Measurements from ENCODE around the gene PGC.

The PGC gene

DNA sequence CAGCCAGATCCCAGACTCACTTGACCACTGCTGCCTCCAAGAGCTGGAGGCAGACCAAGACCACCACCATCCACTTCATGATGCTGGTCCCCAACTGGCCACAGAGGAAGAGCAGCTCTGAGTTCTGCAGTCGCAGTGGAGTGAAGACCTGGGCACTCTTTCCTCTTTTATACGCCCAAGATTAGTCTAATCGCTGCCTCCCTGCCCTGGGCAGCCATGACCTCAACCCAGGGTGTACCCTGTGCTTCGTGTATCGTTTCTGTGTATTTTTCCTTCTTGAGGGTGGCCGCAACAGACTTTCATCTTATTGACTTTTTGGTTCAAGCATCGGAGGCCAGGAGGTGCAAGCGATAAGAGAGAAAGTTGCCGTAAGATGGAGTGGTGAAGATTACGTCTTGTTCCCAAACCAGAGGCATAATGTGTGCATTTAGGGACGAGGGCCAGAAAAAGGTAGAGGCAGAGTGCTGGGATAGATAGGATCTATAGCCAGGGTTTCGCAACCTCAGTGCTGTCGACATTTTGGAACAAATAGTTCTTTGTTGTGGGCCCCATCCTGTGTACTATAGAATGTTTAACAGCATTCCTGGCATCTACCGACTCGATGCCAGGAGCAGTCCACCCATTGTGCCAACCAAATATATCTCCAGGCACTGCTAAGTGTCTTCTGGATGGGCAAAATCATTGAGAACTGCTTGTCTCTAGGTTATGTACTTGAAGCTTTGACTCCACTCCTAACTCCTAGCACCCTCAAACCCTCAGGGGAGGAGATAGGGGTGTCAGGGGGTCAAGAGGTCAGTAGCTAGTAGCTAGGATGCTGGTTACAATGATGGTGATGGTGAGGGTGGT lies at the start of gene PGC:
PGC (minus strand) TSS at position 142 of the 846 bp plus-strand sequence; CDS start at position 79, 63 bp downstream.
- no peak for DNase-seq (ENCODE audit: low spot score)

DNA sequence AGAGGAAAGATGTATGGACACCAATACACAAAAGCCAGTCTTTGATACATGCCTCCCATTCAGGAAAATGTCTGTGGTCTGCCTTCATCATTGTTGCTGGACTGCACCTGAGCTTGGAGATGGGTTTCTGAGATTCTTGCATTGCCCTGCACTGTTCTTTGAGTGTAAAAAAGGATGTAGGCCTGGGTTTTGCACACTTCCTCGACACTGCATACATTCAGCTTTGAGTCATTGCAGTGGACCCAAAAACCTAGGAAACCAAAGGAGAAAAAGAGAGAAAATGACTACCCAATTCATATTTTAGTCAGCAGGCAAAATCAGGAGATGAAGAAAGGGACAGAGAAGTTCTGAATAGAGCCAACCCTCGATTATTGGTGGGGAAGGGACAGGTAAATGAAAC lies 49.3 kb upstream of the PGC start:
- DNase-seq (ENCODE audit: low spot score): no peak

DNA sequence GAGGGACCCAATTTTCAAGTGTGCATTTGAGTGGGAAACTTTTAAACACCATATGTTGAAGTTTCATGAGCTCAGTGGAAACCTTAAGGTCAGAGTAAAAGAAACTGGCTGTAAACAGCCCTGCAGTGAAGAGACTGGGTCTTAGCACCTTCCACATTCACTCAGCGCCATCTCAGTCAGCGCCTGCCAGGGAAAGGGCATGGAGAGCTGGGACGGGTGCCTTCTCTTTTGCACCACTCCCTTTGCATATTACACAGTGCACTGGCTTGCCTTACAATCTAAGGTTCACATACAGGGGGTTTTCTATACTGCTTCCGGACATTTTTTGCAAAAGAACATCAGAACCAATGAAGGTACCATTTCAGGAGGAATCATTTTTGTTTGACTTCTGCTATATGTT lies 44.8 kb upstream of the PGC start:
- no peak for DNase-seq (ENCODE audit: low spot score)

DNA sequence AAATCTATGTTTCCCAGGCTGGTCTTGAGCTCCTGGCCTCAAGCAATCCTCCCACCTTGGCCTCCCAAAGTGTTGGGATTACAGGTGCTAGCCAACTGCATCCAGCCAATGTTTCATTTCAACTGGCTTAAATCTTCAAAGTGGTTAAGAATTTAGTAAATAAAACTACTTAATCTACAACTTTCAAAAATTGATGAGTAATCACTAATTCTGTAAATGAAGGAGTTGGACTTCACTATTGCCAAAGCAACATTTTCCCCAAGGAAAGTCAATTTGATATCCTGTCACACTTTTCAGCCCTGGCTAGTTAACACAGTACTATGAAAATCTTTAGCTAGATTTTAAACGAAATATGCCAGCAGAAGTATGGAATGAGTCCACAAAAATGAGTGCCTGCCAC lies 44.1 kb upstream of the PGC start:
- DNase-seq (ENCODE audit: low spot score): no peak

DNA sequence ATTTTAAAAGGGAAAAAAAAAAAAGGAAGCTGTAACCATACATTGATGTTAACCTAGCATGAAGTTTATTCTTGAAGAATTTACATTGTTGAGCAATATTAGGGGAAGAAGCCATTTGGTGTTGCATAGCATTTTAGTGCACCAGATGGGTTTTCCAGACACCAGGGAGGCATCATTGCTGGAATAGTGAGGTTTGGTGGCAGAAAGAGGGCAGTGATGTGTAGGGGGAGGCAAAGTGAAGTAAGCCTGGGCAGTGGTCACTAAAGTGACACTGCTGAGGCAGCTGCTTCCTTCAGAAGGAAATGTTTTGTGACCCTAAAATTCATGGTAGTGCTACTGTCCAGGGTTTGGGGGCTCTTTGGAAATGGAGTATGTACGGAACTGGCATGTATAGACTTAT lies 42.8 kb upstream of the PGC start:
- DNase-seq (ENCODE audit: low spot score): no peak

DNA sequence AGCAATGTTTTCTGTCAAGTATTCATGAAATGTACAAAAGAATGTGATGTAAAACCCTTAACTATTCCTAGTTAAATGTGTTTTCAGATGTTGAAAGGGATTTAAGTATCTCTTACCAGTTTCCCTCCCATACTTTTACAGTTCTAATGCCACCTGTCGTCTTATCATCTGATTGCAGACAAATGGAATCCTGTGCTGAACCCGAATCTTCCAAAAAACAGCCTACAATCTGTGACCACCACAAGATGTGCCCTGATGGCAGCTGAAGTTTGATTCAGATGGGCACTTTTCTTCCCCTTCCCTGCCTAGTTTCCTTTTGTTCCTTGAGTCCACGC lies 42.2 kb upstream of the PGC start:
- DNase-seq (ENCODE audit: low spot score): no peak

DNA sequence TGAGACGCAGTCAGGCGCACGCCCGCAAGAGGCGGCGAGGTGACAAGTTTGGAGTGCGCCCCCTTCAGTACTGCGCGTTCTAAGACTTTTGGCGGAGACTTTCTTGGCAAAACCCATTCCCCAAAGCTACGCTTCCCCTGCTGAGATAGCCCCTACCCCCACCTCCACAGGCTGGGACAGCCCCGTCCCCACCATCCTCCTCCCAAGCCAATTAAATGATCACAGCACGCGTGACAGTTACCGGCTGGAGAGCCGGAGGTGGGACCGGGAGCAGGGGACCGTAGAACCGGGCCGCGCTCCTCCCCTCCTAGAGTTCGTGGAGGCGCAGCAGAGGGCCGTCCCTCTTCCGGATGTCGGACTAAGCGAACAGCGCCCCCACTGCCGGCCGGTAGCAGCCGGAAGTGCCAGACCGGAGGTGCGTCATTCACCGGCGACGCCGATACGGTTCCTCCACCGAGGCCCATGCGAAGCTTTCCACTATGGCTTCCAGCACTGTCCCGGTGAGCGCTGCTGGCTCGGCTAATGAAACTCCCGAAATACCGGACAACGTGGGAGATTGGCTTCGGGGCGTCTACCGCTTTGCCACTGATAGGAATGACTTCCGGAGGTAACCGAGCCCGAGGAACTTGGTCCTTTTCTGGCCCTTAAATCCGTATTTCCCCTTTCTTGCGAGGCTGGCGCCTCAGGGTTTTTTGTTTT lies 40.2 kb upstream of the PGC start, which contains the start of gene TOMM6:
TOMM6 (plus strand) TSS at position 476 of the 699 bp plus-strand sequence; CDS start at position 480, 4 bp downstream.
- peak; percentile 87 for DNase-seq (ENCODE audit: low spot score)

DNA sequence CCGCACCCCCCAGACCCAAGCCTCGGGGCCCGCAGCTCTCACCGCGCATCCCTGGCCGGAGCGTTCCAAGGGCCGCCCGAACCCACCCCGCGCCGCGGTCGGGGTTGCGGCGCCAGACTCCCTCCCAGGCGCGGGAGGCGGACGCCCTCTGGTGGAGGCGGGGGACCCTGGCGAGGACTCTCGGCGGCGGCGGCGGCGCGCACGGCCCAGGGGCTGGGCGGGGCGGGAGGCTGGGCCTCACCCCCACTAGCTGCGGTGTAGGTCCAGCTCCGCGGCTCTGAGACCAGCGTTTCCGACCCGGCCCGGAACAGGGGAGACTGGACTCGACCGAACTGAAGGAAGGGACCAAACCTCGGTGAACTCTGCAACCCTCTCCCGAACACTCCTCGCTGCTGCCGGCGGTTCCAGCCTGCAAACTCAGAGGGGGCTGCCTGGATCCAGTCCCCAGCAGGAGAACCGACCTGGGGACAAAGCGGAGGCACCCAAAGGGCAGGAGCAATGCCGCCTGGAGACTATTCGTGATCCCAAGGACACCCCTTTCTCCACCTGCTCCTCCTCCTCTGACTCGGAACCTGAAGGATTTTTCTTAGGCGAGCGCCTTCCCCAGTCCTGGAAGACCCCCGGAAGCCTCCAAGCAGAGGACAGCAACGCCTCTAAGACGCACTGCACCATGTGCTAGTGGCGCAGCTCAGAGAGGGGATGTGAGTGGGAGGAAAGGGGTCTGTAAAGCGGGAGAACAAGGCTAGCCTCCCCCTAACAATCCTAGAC lies 39.4 kb upstream of the PGC start:
- DNase-seq (ENCODE audit: low spot score): peak; percentile 90

DNA sequence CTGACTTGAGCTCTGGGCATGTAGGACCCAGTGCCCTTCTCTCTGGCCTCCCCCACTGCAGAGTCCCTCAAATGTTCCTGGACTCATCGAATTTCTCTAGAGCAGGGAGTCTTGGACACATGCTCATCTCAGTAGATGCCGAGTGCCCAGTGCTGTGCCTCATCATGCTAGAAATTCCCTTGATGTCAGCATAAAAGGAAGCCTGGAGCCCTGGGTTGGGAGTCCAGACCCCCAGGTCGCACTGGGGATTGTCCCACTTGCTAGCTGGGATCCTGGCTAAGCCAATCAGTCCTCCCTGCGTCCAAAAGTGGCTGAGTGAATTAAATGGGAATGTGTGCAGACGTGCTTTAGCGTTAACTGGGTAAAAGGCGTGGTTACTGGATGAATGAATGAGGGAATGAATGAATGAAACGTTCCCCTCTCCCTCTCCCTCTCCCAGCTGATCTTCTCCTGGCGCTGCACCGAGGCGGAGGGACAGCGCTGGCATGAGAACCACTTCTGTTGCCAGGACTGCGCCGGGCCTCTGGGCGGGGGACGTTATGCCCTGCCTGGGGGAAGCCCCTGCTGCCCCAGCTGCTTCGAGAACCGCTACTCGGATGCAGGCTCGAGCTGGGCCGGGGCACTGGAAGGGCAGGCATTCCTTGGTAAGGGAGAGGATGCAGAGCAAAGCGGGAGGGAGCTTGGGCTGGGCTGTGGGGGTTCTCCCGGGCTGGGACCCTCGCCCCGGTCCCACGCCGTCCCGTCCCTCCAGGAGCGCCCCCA lies 38.7 kb upstream of the PGC start:
- peak; percentile 49 for DNase-seq (ENCODE audit: low spot score)

DNA sequence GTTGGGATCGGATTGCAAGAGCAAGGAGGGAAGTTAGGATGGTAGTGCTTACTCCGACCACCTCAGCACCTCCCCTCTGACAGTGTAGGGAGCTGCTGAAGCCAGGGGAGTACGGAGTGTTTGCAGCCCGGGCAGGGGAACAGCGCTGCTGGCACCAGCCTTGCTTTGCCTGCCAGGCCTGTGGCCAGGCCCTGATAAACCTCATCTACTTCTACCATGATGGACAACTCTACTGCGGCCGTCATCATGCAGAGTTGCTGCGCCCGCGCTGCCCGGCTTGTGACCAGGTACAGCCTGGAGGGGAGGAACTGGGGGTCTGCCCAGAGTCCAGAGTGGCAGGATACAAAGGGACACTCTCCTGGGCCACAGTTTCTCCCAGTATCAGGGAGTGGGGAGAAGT lies 38.1 kb upstream of the PGC start:
- DNase-seq (ENCODE audit: low spot score): no peak

DNA sequence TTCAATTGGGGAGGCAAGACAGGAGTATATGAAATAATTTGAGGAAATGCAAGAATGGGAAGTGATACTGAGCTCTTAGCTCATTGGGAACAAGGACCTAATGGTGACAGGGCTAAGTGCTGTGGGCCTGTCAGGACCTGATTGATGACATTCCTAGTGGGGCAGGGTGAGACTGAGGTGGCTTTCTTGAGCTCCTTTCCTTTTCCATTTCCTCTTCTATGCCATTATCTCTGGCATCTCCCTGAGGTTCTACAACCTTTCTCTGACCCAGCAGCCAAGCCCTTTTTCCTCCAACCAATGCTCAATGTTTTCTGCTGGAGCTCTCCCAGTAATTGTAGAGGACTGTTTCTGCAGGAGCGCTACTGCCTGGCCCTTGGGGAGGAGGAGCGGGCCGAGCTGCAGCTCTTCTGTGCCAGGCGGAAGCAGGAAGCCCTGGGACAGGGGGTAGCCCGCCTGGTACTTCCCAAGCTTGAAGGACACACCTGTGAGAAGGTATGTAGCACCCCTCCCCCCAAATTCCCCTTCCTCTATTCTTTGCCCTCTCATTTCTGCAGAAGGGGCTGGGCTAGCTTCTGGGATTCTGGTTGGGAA lies 37.5 kb upstream of the PGC start:
- DNase-seq (ENCODE audit: low spot score): no peak

DNA sequence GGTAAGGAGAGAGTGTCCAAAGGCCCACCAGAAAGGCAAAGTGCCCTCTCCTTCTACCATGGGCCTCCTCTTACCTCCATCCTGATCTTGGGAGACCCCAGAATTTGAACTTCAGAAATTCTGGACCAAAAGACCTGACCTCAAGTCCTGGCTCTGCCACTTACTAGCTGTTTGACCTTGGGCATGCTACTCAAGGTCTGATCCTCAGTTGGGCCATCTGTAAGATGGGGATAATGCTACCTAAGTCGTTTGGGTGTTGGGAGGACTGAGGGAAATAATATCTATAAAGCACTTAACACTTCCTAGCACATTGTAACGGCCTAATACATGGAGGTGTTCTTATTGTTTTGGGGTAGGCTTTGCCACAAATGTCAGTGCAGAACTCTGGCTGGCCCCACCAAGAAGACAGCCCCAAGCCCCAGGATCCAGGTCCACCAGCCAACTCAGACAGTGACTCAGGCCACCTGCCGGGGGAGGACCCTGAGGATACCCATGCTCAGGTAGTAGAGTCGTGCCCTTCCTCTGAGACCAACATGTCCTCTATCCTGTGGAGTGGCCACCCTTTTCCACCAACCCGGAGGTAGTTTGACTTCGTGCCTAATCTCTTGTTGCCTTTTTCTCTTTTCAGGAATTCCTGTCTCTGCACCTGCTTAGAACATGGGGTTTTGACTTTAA lies 36.0 kb upstream of the PGC start:
- DNase-seq (ENCODE audit: low spot score): no peak

DNA sequence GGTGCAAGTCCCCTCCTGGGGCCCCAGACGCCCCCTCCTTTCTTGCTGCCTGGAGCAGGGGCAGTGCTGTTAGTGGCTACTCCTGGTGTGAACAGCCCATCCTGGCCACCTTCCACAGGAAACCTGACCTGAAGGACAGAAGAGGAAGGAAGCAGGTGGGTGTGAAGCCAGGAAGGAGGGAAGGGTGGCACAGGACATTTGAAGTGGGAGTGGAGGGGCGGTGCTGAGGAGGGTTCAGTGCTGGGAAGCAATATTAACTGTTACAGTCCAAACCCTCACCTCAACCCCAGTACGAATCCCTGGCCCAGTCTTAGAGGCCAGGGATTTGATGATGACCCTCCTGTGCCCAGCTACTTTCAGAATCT lies 34.2 kb upstream of the PGC start:
- no peak for DNase-seq (ENCODE audit: low spot score)

DNA sequence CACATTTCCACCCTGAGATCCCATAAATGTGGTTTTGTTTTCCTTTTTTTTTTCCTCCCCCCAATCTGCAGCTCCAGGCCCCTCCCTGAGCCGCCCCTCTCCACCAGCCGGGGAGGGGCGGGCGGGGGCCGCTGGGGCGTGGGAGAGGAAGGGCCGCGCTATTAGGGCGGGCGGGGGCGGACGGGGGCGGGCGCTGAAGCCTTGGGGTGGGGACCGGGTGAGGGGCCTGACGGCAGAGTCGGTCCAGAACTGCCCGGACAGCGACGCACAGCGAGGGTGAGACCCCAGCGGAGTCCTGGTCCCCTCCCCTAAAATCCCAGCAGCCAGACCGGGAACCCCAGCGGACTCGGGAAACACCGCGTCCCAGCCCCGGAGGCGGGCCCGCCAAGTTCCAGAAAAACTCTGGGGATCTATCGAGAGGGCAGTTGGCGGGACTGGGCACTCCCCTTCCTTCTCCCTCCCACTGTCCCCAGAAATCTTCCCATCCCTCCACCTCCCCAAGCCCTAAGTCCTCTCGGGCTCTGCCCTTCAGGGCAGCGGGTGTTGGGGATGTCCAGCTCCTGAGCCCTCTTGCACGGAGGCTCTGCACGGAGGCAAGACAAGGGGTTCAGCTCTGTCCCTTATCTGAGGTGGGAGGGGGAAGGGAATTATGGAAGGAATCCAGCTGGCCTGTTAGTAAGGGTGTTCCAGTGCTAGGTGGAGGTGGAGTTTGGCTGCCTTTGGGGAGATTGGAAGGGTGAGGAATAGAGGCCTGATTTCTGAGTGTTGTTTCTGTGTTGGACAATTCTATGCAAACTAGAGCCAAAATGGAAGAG lies 33.6 kb upstream of the PGC start, which contains the start of gene PRICKLE4:
PRICKLE4 (plus strand) TSS at position 232 of the 815 bp plus-strand sequence. CDS start 2,692 bp downstream, outside the sequence.
- no peak for DNase-seq (ENCODE audit: low spot score)

DNA sequence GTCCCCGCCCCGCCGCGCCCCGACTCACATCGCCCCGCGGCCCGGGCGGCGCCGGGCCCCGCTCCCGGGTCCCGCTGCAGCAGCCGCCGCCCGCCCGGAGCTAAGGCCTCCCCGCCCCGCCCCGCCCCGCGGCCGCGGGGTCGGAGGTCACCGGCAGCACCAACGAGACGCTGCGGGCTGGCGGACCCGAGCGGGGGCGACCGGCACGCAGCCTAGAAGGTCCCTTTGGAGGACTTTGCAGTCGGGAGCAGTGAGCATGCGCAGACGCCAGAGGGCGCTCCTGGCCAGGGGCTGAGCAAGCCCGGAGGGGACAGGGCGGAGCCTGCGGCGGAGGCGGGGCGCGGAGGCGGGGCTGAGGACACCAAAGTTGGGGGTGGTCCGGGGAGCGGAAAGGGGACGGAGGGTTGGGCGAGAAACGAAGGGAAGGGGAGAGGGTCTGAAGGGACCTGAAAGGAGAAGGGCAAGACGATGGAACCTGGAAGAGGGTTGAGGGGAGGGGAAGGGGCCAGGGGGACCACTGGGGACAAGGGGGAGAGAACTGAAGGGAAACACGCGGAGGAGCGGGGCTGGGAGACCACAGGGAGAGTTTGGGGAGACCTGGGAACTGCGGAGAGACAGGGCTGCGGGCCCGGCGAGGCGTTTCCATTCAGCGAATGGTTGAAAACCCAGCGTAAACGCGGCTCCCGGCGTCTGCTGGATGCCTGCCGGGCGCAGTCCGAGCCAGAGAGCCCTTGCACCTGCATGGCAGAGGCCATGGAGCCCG lies 32.8 kb upstream of the PGC start, which contains the start of gene FRS3:
FRS3 (minus strand) TSS at position 113 of the 763 bp plus-strand sequence. CDS start 2,913 bp downstream, outside the sequence.
- DNase-seq (ENCODE audit: low spot score): peak; percentile 98

DNA sequence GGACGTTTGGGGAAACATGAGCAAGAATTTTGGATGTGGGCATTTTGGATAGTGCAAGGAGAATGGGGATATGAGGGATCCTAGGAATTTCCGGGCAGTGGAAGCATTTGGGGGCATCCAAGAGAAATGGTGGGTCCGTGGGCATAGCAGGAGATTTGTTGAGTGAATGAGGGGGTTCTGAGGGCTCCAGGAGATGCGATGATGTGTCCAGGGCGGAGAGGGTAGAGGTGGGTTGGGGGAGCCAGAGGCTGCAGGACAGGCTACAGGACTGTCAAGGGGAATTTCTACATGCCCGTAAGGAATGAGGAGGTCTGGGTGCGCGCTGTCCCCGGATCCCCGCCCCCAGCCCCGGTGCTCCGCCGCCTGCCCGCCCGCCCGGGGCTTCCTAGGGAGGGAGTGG lies 32.1 kb upstream of the PGC start:
- DNase-seq (ENCODE audit: low spot score): no peak

DNA sequence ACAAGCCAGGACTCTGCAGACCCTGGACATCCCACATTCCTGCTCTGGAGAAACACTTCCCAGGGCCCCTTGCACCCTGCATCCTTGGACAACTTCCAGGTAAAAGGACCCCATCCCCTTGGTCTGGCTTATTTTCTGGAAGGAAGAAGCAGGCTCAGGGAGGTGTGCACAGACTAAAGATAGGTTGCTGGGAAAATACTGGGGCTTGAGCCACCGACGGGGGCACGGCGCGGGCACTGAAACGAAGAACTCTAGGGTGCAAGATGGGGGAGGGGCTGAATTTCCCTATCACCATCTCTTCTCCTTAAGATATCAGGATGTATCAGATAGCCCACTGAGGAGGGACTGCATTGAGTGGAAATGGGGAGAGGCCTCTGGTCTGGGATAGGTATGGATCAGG lies 31.7 kb upstream of the PGC start:
- DNase-seq (ENCODE audit: low spot score): no peak

DNA sequence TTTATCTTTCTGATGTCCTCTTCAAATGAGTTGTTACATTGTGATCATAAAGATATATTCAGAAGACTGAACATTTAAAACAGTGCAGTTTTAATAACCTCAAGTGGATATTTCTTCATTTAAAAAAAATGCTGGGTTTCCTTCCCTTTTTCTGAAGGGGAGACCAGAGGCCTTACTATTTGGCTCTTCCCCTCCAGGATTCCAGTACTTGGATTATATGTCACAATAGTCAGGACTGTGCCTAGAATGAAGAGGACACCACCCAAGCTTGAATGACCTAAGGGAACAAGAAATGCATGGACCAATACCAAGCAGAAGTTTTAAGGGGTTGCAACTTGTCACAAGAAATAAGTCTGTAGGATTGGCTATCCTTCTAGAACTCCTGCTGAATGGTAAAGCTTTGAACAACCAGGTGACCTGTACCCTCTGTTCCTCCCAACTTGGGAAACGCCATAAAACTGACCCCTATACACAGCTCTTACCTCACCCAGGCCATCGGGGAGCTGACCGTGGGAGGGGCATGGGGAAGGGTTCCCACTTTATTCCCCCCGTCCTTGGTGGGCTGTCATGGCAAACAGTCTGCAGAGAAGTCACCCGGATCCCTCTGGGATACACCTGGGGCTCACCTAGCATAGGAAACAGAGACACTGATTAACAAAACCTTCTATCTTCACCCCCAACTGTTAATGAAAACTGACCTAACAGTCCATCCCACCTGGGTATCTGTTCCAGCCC lies 30.5 kb upstream of the PGC start:
- no peak for DNase-seq (ENCODE audit: low spot score)
